Smooth muscle cell (in vitro differentiated cells): Measurements from ENCODE around the gene EIF5AL1. TPM values are rescaled to one million over a fixed set of nuclear protein-coding genes. Genes with fewer than 3 reads are reported as not detected.

Experiments
- DNase-seq: peaks from one replicate; lab custom pipeline; 2025; ENCODE audit not compliant: unreplicated experiment; lab: John Stamatoyannopoulos, UW
- H2AFZ ChIP-seq: fragments of 200-600 bp; sonication (generic); 2 replicates; pipeline ENCODE4 v1.6.0; 2016; ENCODE audit warnings: antibody characterized with exemption, low read depth, mild to moderate bottlenecking
- H3F3A ChIP-seq: fragments of 200-600 bp; sonication (generic); 2 replicates; pipeline ENCODE4 v1.6.0; 2017; ENCODE audit warnings: antibody characterized with exemption, low read depth
- H3K27ac ChIP-seq: fragments of 200-600 bp; sonication (generic); 2 replicates; pipeline ENCODE4 v1.5.1; 2016; ENCODE audit warnings: low read depth, mild to moderate bottlenecking
- H3K27me3 ChIP-seq: fragments of 200-600 bp; sonication (generic); 2 replicates; pipeline ENCODE4 v1.6.1; 2016; ENCODE audit warnings: low read depth, mild to moderate bottlenecking
- H3K36me3 ChIP-seq: fragments of 200-600 bp; sonication (generic); 2 replicates; pipeline ENCODE4 v1.5.1; 2016; ENCODE audit warnings: low read depth
- H3K4me1 ChIP-seq: fragments of 200-600 bp; sonication (generic); 2 replicates; pipeline ENCODE4 v1.5.1; 2016; ENCODE audit warnings: low read depth
- H3K4me2 ChIP-seq: fragments of 200-600 bp; sonication (generic); 2 replicates; pipeline ENCODE4 v1.6.0; 2016; ENCODE audit warnings: mild to moderate bottlenecking
- H3K4me3 ChIP-seq: fragments of 200-600 bp; sonication (generic); 2 replicates; pipeline ENCODE4 v1.5.1; 2016; ENCODE audit warnings: mild to moderate bottlenecking
- H3K79me2 ChIP-seq: fragments of 200-600 bp; sonication (generic); 2 replicates; pipeline ENCODE4 v1.6.0; 2016; ENCODE audit warnings: low read depth, mild to moderate bottlenecking
- H3K9ac ChIP-seq: fragments of 200-600 bp; sonication (generic); 2 replicates; pipeline ENCODE4 v1.6.0; 2016; ENCODE audit warnings: low read depth
- H3K9me3 ChIP-seq: fragments of 200-600 bp; sonication (generic); replicated peaks from 2 replicates; pipeline ENCODE4 v1.5.1; 2016; ENCODE audit warnings: low read depth
- H4K20me1 ChIP-seq: fragments of 200-600 bp; sonication (generic); 2 replicates; pipeline ENCODE4 v1.6.0; 2016; ENCODE audit warnings: low read depth
- CTCF ChIP-seq: fragments of 200-600 bp; sonication (generic); IDR thresholded peaks from 2 replicates; pipeline ENCODE4 v1.5.1; 2017; ENCODE audit warnings: borderline replicate concordance, mild to moderate bottlenecking, antibody characterized with exemption; ENCODE audit not compliant: insufficient read depth, poor library complexity, severe bottlenecking
- WGBS: methylation state at CpG from one replicate; pipeline ENCODE4 v1.1.7; 2016; ENCODE audit warnings: low lambda C conversion rate; 5-methylcytosine and 5-hydroxymethylcytosine counted together
- polyA plus RNA-seq: library from polyadenylated mRNA; unstranded; fragments of >200 nt; fragmentation: Nextera tagmentation; extraction: Ambion mirVana; gene quantifications from 2 replicates; pipeline ENCODE4 v1.2.1, GENCODE V29; 2016
- total RNA-seq: library from RNA; depleted of rRNA; stranded (reverse); fragments of >200 nt; gene quantifications from 2 replicates; pipeline ENCODE4 v1.2.3, GENCODE V29; 2014

Gene EIF5AL1
- total and polyA plus RNA-seq, 2 experiments from 2014 or later = 0.49 to 1.6 TPM

- Histone ChIP-seq H3K4me3 (no peak overlapping the region), H3K36me3 (no peaks in the 10 kb centered on the region), H3K79me2 (no peaks in the 10 kb centered on the region), H3K27ac (no peak overlapping the region), H3K9me3 (no peaks in the 10 kb centered on the region), H3K4me2 (no peak overlapping the region), H3K27me3 (no peaks in the 10 kb centered on the region), H4K20me1 (no peaks in the 10 kb centered on the region), H2AFZ (no peak overlapping the region), H3K9ac (no peak overlapping the region), H3F3A (no peaks in the 10 kb centered on the region), H3K4me1 (no peaks in the 10 kb centered on the region)
- DNase-seq = no peak
- TF ChIP-seq CTCF = no peak
Observed at GRCh38 chr10:79476645-79477044, 35.7 kb upstream of the EIF5AL1 start.

- H3F3A ChIP-seq = no peaks in the 10 kb centered on the region
- no peaks in the 10 kb centered on the region for H4K20me1 ChIP-seq
- H3K4me2 ChIP-seq = no peak overlapping the region
- DNase-seq = no peak
- H3K4me3 ChIP-seq = no peak overlapping the region
- H3K27me3 ChIP-seq = no peaks in the 10 kb centered on the region
- no peak for TF ChIP-seq CTCF
- no peaks in the 10 kb centered on the region for H3K36me3 ChIP-seq
- H3K27ac ChIP-seq = no peak overlapping the region
- no peaks in the 10 kb centered on the region for H3K4me1 ChIP-seq
- 82% methylated on average over 7 of the region's 7 CpGs for WGBS
- H2AFZ ChIP-seq = no peak overlapping the region
- no peak overlapping the region for H3K9ac ChIP-seq
- H3K9me3 ChIP-seq = no peaks in the 10 kb centered on the region
- H3K79me2 ChIP-seq = no peaks in the 10 kb centered on the region
Observed at GRCh38 chr10:79477456-79477855, 34.9 kb upstream of the EIF5AL1 start.

- no peaks in the 10 kb centered on the region for H4K20me1 ChIP-seq
- H2AFZ ChIP-seq = no peak overlapping the region
- no peaks in the 10 kb centered on the region for H3K36me3 ChIP-seq
- no peak for TF ChIP-seq CTCF
- no peak overlapping the region for H3K4me2 ChIP-seq
- peaks cover 16% of the 10 kb centered on the region for H3K4me1 ChIP-seq
- no peak overlapping the region for H3K9ac ChIP-seq
- 77% methylated on average over 3 of the region's 3 CpGs for WGBS
- H3K27me3 ChIP-seq = no peaks in the 10 kb centered on the region
- DNase-seq = no peak
- H3K27ac ChIP-seq = no peak overlapping the region
- peaks cover 7% of the 10 kb centered on the region for H3F3A ChIP-seq
- H3K9me3 ChIP-seq = no peaks in the 10 kb centered on the region
- no peak overlapping the region for H3K4me3 ChIP-seq
- no peaks in the 10 kb centered on the region for H3K79me2 ChIP-seq
Observed at GRCh38 chr10:79479283-79479909, 32.9 kb upstream of the EIF5AL1 start.

GRCh38 chr10:79482304-79482703 is 30.0 kb upstream of the EIF5AL1 start:
- Histone ChIP-seq H2AFZ (no peak overlapping the region), H3K4me3 (no peak overlapping the region), H3K9me3 (no peaks in the 10 kb centered on the region), H3K4me2 (no peak overlapping the region), H3K79me2 (no peaks in the 10 kb centered on the region), H3K9ac (no peak overlapping the region), H3K27me3 (no peaks in the 10 kb centered on the region), H3F3A (peaks cover 10% of the 10 kb centered on the region), H3K4me1 (peaks cover 16% of the 10 kb centered on the region), H4K20me1 (no peaks in the 10 kb centered on the region), H3K27ac (no peak overlapping the region), H3K36me3 (no peaks in the 10 kb centered on the region)
- TF ChIP-seq CTCF = no peak
- no peak for DNase-seq
- 100% methylated on average over 1 of the region's 1 CpG for WGBS
